ENCODE results near the gene ARIH1.
A peak's percentile ranks its signal among the peaks of the same experiment; 100 is the strongest.
"Not testable (repeated sequence)": the region's sequence is repeated elsewhere in the genome, so short reads cannot be mapped to it uniquely, and the experiment has no call there.

ARIH1 gene

GRCh38 chr15:72614810-72615532, 140.8 kb downstream of the ARIH1 start:
- H3K4me3 ChIP-seq (ENCODE audit: low read depth, low read length): no peak overlapping the region
- DNase-seq (ENCODE audit: low read depth): no peak
- TF ChIP-seq, protein P1, sequence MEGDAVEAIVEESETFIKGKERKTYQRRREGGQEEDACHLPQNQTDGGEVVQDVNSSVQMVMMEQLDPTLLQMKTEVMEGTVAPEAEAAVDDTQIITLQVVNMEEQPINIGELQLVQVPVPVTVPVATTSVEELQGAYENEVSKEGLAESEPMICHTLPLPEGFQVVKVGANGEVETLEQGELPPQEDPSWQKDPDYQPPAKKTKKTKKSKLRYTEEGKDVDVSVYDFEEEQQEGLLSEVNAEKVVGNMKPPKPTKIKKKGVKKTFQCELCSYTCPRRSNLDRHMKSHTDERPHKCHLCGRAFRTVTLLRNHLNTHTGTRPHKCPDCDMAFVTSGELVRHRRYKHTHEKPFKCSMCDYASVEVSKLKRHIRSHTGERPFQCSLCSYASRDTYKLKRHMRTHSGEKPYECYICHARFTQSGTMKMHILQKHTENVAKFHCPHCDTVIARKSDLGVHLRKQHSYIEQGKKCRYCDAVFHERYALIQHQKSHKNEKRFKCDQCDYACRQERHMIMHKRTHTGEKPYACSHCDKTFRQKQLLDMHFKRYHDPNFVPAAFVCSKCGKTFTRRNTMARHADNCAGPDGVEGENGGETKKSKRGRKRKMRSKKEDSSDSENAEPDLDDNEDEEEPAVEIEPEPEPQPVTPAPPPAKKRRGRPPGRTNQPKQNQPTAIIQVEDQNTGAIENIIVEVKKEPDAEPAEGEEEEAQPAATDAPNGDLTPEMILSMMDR (IDR thresholded peaks at IDR 0.05; ENCODE audit: low read depth, low read length, missing control alignments): no peak

- not testable (repeated sequence) for H3K4me3 ChIP-seq (ENCODE audit: low read depth, low read length)
- peak; percentile 4 for DNase-seq (ENCODE audit: low read depth)
These were observed 141.6 kb downstream of the ARIH1 start for GRCh38 chr15:72615533-72616233.

GRCh38 chr15:72616491-72617210, 142.5 kb downstream of the ARIH1 start:
- TF ChIP-seq, protein P1 (IDR thresholded peaks at IDR 0.05; ENCODE audit: low read depth, low read length, missing control alignments): no peak
- no peak overlapping the region for H3K4me3 ChIP-seq (ENCODE audit: low read depth, low read length)
- DNase-seq (ENCODE audit: low read depth): no peak

DNA sequence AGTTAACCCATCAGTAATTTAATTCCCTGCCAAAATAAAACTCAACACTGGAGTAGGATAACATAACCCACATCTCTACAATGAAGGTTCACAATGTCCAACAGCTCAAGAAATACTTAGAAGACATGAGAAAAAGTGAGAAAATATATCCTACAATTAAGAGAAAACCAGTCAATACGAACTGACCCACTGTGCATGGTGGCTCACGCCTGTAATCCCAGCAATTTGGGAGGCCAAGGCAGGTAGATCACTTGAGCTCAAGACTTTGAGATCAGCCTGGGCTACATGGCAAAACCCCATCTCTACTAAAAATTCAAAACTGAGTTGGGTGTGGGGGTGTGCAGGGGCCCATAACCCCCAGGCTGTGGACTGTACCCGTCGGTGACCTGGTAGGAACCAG, 149.7 kb downstream of the ARIH1 start:
- not testable (repeated sequence) for DNase-seq (ENCODE audit: low read depth); H3K4me3 ChIP-seq (ENCODE audit: low read depth, low read length)

DNA sequence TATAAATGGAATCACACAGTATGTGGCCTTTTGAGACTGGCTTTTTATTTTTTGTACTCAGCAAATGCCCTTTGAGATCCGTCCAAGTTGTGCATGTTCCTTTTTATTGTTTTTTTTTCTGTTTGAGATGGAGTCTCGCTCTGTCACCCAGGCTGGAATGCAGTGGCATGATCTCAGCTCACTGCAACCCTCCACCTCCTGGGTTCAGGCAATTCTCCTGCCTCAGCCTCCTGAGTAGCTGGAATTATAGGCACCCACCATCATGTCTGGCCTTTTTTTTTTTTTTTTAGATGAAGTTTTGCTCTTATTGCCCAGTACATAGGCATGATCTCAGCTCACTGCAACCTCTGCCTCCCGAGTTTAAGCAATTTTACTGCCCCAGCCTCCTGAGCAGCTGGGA, 152.0 kb downstream of the ARIH1 start:
- DNase-seq (ENCODE audit: low read depth); H3K4me3 ChIP-seq (ENCODE audit: low read depth, low read length): not testable (repeated sequence)

- not testable (repeated sequence) for DNase-seq (ENCODE audit: low read depth); H3K4me3 ChIP-seq (ENCODE audit: low read depth, low read length)
- TF ChIP-seq, protein P1 (IDR thresholded peaks at IDR 0.05; ENCODE audit: low read depth, low read length, missing control alignments): peak; percentile 41
These were observed 154.3 kb downstream of the ARIH1 start for GRCh38 chr15:72628249-72629067.

DNA sequence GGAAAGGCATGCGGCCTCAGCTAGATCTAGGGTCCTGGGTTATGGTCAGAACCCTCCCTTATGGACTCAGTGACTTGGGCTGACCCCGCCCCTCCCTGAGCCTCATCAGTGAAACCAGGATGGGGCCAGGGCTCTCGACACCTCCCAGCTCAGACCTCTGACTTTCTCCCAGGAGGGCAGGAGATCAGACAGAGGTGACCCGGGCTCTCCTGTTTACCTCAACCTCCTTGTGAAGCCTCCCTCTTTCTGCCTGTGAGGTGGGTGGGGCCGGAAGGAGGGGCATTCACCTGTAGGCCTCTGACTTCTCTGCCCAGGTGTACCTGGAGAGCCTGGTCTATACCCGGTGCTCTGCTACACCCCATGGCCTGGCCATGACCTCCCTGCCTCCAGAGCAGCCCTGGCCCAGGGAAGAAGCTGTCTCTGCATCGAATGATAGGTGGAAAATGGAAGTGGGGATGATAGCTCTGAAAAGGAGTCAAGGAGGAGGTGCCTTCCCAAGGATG, 155.0 kb downstream of the ARIH1 start:
- H3K4me3 ChIP-seq (ENCODE audit: low read depth, low read length); DNase-seq (ENCODE audit: low read depth): not testable (repeated sequence)

DNA sequence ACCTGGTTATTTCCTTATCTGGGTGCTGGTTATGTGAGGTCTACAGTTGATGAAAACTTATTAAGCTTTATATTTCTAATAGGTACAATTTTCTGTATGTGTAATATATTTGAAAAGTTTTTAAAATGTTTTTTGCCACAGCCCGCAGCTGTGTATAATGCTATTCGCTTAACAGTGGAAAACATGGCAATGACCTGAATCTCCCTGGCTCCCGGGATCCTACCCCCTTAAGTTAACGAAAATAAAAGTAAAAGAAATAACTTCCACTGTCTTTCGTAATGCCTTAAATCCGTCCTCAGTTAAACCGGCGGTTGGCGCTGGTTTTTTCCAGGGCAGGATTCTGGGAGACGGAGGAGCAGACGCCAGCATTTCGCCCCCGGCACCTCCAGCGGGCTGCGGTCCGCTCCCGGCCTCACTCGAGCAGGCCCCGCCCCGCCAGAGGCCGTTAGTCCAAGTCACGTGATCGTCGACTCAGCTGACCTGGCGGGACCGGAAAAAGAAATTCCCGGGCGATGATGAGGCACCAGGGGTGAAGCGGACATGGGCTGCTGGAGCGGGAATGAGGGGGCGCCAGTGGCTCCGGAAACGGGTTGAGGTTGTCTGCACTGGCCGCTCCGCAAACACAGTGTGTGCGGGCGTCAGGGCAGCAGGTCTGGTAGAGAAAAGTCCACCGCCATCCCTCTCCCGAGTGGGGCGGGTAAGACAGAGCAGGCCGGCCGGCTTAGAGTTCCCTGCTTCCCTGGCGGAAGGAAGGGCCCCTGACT, 162.6 kb downstream of the ARIH1 start:
- peak overlapping the region; percentile 41 for H3K4me3 ChIP-seq (ENCODE audit: low read depth, low read length)
- DNase-seq (ENCODE audit: low read depth): peak; percentile 5

- not testable (repeated sequence) for DNase-seq (ENCODE audit: low read depth); H3K4me3 ChIP-seq (ENCODE audit: low read depth, low read length)
These were observed 165.8 kb downstream of the ARIH1 start for GRCh38 chr15:72639759-72640483.

DNA sequence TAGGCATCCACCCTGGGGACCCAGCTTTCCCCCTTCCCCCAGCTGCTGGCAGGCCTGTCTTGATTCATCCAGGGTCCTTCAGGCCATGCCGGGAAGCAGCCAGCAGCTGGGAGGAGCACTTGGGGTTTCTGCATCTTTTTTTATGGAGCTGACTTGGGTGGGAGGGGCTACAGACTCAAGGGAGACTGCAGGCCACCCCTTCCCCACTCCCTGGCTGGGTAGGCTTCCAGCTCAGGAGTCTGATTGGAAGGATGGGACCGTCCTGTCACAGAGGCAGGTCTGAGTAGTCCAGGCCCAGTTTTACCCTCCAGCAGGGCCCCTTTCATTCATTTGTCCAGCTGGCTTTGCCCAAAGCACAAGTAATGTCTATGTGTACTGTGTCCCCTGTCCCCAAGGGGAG, 168.1 kb downstream of the ARIH1 start:
- not testable (repeated sequence) for DNase-seq (ENCODE audit: low read depth)

GRCh38 chr15:72648631-72649253, 174.6 kb downstream of the ARIH1 start:
- DNase-seq (ENCODE audit: low read depth); H3K4me3 ChIP-seq (ENCODE audit: low read depth, low read length): not testable (repeated sequence)

More for the DNA sequence above, 168.1 kb downstream of the ARIH1 start:
- not testable (repeated sequence) for H3K4me3 ChIP-seq (ENCODE audit: low read depth, low read length)
